SJSA1 (cell line): ENCODE measurements around the gene SLC2A3. TPM values are rescaled to one million over a fixed set of nuclear protein-coding genes. Genes with fewer than 3 reads are reported as not detected.
"Not testable (repeated sequence)": the region's sequence is repeated elsewhere in the genome, so short reads cannot be mapped to it uniquely, and the experiment has no call there.

Experiments
- DNase-seq, 2 experiments: peaks; one replicate each; pipeline ENCODE4 v3.0.0-alpha.2; 2015 to 2020; ENCODE audit warnings: low spot score in 2 of 2, low read depth in 1 of 2
- H3K27ac ChIP-seq: fragments of 250-450 bp; sonication (Bioruptor Pico); 2 replicates; pipeline ENCODE4 v1.5.1; 2020; ENCODE audit warnings: mild to moderate bottlenecking, moderate library complexity
- H3K27me3 ChIP-seq: fragments of 250-450 bp; sonication (Bioruptor Pico); replicated peaks from 2 replicates; pipeline ENCODE4 v1.5.1; 2020; ENCODE audit warnings: mild to moderate bottlenecking, moderate library complexity
- H3K36me3 ChIP-seq: fragments of 250-450 bp; sonication (Bioruptor Pico); 2 replicates; pipeline ENCODE4 v1.5.1; 2020; ENCODE audit warnings: mild to moderate bottlenecking
- H3K4me1 ChIP-seq: fragments of 250-450 bp; sonication (Bioruptor Pico); replicated peaks from 2 replicates; pipeline ENCODE4 v1.6.1; 2021; ENCODE audit warnings: mild to moderate bottlenecking
- H3K4me3 ChIP-seq: fragments of 250-450 bp; sonication (Bioruptor Pico); 2 replicates; pipeline ENCODE4 v1.5.1; 2020; ENCODE audit warnings: mild to moderate bottlenecking
- H3K9me3 ChIP-seq: fragments of 250-450 bp; sonication (Bioruptor Pico); replicated peaks from 2 replicates; pipeline ENCODE4 v1.5.1; 2020; ENCODE audit warnings: mild to moderate bottlenecking
- total RNA-seq: library from RNA; depleted of rRNA; stranded (reverse); fragments of >200 nt; shearing (Covaris generic); gene quantifications from 2 replicates; pipeline ENCODE4 v1.2.3, GENCODE V29; 2014

The SLC2A3 gene
- total RNA-seq, 1 experiment from 2014 or later = 13.7 TPM

DNA sequence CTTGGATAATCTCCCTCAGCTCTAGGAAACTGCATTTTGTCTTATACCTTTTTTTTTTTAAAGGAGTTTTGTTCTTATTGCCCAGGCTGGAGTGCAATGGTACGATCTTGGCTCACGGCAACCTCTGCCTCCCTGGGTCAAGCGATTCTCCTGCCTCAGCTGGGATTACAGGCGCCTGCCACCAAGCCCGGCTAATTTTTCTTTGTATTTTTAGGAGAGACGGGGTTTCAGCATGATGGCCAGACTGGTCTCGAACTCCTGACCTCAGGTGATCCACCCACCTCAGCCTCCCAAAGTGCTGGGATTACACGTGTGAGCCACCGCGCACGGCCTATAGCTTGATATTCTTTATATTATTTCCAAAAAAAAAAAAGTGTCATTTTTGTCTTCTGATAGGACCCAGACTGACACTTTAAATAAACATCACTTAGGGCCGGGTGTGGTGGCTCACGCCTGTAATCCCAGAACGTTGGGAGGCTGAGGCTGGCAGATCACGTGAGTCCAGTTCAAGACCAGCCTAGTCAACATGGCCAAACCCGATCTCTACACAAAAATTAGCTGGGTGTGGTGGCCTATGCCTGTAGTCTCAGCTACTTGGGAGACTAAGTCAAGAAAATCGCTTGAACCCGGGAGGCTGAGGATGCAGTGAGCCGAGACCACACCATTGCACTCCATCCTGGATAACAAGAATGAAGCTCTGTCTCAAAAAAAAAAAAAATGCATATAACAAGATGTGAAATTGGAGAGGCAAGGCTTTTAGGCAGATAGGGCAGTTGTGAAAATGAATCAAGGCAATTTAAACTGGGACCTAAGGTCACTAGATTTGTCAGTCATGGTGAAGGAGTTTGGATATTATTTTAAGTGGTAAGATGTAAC, 18.4 kb downstream of the SLC2A3 start:
- peaks cover 4% of the 10 kb centered on the region for H3K4me1 ChIP-seq
- no peaks in the 10 kb centered on the region for H3K27me3 ChIP-seq
- DNase-seq = no peak
- no peaks in the 10 kb centered on the region for H3K9me3 ChIP-seq
- peaks cover 37% of the 10 kb centered on the region for H3K36me3 ChIP-seq
- H3K4me3 ChIP-seq = no peak overlapping the region
- H3K27ac ChIP-seq = no peak overlapping the region

DNA sequence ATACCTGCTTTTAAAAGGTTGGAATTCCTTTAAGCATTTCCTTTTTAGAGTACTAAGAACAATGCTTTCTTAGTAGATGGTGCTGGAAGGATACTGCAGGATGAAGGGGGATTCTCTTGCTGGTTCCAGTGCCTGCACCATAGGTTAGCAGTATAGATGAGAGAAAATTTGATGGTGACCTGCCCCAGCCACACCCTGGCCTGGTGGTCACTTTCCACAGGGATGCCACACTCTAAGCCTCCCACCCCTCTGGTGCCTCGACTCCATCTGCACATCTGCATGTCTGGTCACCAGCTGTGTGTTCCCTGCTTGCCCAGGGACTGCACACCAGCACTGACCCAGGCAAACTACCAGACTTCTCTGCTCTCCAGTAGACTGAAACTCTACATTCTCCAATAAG, 19.1 kb downstream of the SLC2A3 start:
- H3K27ac ChIP-seq = no peak overlapping the region
- no peak for DNase-seq
- no peaks in the 10 kb centered on the region for H3K9me3 ChIP-seq
- H3K4me3 ChIP-seq = no peak overlapping the region
- no peaks in the 10 kb centered on the region for H3K27me3 ChIP-seq
- peaks cover 4% of the 10 kb centered on the region for H3K4me1 ChIP-seq
- H3K36me3 ChIP-seq = peaks cover 30% of the 10 kb centered on the region

DNA sequence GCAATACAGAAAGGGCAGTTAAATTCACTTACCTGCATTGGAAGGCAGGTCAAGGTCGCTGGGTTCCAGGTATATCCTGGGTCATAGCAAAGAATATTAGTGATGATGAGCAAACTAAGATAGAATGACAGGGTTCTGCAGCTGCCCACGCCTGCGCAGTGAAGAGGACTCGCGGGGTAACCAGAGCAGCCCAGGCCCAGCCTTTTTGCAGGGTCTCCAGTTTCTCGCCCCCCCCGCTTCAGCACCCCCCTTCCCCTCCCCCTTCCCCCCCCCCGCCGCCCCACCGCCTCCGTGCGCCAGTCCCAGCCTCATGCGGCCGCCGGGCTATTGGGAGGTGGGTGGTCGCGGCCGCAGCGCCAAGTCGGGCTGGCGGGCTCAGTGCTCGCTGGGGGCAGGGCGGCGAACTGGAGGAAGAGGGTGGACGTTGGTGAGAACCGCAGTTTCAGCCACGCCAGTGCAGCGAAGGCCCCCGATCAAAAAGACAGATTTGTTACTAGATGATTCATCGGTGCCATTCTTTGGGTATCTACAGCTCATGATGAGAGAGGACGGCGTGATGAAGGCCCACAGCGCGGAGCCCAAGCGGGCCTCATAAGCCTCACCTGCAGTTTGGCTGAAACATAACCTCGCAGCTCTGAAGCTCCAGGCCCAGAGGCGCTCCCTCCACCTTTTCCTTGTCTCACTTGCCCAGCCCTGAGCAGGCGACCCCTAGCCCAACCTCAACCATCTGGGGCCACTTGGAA, 20.2 kb downstream of the SLC2A3 start:
- peaks cover 23% of the 10 kb centered on the region for H3K36me3 ChIP-seq
- no peaks in the 10 kb centered on the region for H3K9me3 ChIP-seq
- H3K27me3 ChIP-seq = no peaks in the 10 kb centered on the region
- H3K4me1 ChIP-seq = peaks cover 4% of the 10 kb centered on the region
- no peak overlapping the region for H3K27ac ChIP-seq
- DNase-seq = no peak
- no peak overlapping the region for H3K4me3 ChIP-seq

DNA sequence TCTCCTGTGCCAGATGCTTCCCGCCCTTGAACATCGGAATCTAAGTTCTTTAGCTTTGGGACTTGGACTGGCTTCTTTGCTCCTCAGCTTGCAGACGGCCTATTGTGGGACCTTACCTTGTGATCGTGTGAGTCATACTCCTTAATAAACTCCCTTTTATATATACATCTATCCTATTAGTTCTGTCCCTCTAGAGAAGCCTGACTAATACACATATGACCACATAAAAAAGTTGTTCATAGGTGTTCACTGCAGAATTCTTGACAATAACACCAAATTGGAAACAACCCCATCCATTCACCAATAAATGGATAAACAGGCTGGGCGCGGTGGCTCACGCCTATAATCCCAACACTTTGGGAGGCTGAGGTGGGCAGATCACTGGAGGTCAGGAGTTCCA, 25.9 kb downstream of the SLC2A3 start:
- not testable (repeated sequence) for H3K36me3 ChIP-seq, H3K4me1 ChIP-seq, H3K4me3 ChIP-seq, H3K27ac ChIP-seq, DNase-seq, H3K27me3 ChIP-seq, H3K9me3 ChIP-seq

DNA sequence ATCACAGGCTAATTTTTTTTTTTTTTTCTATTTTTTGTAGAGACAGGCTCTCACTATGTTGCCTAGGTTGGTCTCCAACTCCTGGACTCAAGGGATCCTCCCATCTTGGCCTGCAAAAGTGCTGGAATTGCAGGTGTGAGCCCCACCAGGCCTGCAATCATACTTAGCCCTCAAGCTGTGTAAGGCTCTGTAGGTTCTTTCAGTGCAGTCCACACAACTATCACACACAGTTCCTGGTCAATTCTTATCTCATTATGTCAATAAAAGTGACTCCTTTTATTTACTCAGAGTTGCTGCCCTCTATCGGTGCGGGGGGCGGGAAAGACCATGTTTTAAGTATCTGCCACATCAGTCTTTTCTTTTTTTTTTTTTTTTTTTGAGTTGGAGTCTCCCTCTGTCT, 29.0 kb downstream of the SLC2A3 start:
- DNase-seq = peak; percentile 47 to 62
- Histone ChIP-seq H3K4me3 (no peak overlapping the region), H3K9me3 (no peaks in the 10 kb centered on the region), H3K27ac (no peak overlapping the region), H3K27me3 (no peaks in the 10 kb centered on the region), H3K36me3 (no peaks in the 10 kb centered on the region), H3K4me1 (no peaks in the 10 kb centered on the region)

DNA sequence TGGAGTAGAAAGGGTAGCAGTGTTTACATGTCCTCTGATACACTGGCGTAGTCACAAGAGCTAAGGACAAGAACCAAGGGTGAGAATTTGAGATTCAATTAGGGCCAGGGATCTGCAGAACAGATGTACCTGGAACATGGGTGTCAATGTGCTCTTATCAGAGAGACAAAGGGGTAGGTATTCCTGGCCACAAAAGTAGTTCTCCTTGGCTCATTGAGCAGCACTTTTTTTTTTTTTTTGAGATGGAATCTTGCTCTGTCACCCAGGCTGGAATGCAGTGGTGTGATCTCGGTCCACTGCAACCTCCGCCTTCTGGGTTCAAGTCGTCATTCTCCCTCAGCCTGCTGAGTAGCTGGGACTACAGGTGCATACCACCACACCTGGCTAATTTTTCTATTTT, 29.7 kb downstream of the SLC2A3 start:
- not testable (repeated sequence) for H3K9me3 ChIP-seq, DNase-seq, H3K27ac ChIP-seq, H3K4me3 ChIP-seq, H3K36me3 ChIP-seq, H3K4me1 ChIP-seq, H3K27me3 ChIP-seq

DNA sequence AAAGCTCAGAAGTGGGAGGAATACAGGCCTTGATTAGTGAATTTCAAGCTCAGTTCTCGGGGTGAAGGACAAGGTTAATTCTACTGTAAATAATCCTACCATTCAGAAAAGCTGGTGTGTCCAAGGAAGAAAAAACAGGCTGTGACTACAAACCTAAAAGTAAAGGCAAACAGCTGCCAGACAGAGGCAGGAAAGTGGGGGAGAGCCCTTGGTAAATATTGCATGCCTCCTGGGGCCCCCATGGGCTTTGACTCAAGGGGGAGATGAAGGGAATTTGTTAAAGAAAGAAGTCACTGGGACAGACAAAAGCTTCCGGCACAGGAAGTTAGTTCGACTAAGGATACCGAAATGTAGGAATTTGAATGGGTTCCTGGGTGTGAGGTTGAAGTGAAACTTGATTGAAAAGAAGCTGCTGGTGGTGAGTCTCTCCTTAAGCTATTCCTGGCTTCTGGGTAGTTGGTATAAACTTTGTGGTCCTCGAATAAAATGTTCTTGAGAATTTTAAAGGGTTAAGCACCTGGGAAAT, 30.3 kb downstream of the SLC2A3 start:
- not testable (repeated sequence) for DNase-seq, H3K36me3 ChIP-seq, H3K4me3 ChIP-seq, H3K27me3 ChIP-seq, H3K27ac ChIP-seq, H3K9me3 ChIP-seq, H3K4me1 ChIP-seq

DNA sequence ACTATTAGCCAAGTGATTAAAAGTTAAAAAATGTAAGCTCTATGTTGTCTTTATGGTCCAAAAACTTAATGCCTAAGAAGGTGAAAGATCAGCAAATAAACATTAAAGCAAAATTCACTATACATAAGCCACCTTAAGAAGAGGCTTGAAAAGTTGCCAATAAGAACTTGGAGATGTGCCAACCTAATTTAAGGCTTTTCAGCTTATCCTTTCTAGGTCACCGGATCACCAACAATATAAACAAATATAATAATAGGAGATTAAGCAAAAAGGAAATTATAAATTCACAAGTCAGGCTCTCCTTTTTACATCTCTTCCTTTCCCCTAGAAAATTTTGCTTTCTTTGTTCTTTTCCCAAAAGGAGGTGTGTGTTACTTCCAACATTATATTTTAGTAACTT, 30.9 kb downstream of the SLC2A3 start:
- no peak for DNase-seq
- Histone ChIP-seq H3K4me1 (no peaks in the 10 kb centered on the region), H3K4me3 (no peak overlapping the region), H3K36me3 (no peaks in the 10 kb centered on the region), H3K9me3 (no peaks in the 10 kb centered on the region), H3K27me3 (no peaks in the 10 kb centered on the region), H3K27ac (no peak overlapping the region)

DNA sequence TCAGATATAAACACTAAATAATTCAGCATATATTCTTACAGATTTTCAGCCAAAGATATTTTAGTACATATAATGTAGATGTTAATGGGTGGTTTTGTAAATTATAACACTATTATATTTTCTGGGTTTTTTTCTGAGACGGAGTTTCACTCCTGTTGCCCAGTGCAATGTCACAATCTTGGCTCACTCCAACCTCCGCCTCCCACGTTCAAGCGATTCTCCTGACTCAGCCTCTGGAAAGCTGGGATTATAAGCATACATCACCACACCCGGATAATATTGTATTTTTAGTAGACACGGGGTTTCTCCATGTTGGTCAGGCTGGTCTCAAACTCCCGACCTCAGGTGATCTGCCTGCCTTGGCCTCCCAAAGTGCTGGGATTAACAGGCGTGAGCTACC, 33.6 kb downstream of the SLC2A3 start:
- DNase-seq, H3K27ac ChIP-seq, H3K9me3 ChIP-seq, H3K36me3 ChIP-seq, H3K4me3 ChIP-seq, H3K27me3 ChIP-seq, H3K4me1 ChIP-seq: not testable (repeated sequence)

DNA sequence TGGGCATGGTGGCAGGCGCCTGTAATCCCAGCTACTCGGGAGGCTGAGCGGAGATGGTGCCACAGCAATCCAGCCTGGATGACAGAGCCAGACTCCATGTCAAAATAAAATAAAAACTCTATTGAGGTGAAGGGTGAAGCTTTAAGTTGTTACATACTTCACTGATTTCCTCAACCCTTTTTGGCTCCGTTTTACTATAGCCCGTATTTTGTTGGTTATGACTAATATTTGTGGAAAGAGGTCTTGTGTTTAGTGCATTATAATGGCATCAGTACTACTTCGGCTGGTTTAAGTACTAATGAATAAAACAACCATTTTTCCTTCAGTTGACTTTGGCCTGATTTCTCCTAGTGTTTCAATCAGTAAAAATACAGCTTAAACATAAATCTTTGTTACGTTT, 36.2 kb downstream of the SLC2A3 start:
- no peaks in the 10 kb centered on the region for H3K36me3 ChIP-seq
- no peak overlapping the region for H3K4me3 ChIP-seq
- DNase-seq = no peak

DNA sequence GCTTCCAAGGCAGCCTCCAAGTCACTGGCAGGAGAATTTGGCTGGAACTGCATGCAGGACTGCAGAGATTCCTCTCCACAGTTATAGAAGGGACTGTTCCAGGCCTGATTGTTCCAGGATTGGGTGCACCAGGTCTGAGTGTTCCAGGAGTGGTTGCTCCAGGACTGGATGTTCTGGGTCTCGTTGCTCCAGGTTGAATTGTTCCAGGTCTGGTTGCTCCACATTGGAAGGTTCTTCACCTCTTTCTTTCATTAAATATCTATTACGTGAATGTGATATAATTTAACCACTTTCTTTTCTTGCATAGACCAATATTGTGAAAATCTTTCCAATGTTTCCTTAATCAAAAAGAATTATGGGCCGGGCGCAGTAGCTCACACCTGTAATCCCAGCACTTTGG, 39.3 kb downstream of the SLC2A3 start:
- H3K36me3 ChIP-seq, H3K27me3 ChIP-seq, H3K27ac ChIP-seq, DNase-seq, H3K4me1 ChIP-seq, H3K4me3 ChIP-seq, H3K9me3 ChIP-seq: not testable (repeated sequence)

More for the DNA sequence above, 36.2 kb downstream of the SLC2A3 start:
- H3K9me3 ChIP-seq = no peaks in the 10 kb centered on the region
- H3K27me3 ChIP-seq = no peaks in the 10 kb centered on the region
- no peak overlapping the region for H3K27ac ChIP-seq
- no peaks in the 10 kb centered on the region for H3K4me1 ChIP-seq

DNA sequence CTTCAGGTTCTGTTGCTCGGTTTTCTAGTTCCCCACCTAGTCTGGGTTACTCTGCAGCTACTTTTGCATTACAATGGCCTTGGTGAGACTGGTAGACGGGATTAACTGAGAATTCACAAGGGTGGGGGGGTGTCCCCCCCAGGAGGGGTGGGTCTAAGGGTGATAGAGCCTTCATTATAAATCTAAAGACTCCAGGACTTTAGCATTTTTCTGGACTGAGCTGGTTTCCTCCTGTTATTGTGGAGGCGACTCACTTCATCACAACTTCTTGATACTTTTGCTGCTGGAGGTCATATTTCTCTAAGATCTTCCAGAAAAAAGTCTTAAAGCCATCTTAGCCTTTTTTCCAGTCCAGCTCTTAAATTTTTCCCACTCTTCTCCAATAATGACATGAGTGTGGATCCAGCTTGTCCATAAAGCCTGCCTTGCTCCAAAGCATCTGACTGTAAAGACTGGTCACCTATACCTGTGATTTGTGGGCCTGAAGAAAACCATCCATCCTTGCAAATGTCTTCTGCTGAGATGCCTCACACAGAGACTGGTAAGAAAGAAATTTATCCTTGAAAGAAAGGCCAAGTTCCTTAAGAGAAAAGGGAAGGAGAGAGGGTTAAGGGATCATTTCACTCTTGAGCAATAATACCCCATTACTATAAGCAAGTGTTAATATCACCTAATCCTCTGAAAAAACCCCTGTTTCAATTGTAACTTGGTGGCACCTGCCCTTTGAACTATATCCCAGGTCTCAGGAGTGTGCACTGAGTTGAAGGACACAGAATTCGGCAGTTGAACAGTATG, 43.6 kb downstream of the SLC2A3 start:
- Histone ChIP-seq H3K4me1 (no peaks in the 10 kb centered on the region), H3K27me3 (no peaks in the 10 kb centered on the region), H3K27ac (no peak overlapping the region), H3K9me3 (no peaks in the 10 kb centered on the region), H3K36me3 (no peaks in the 10 kb centered on the region), H3K4me3 (no peak overlapping the region)
- DNase-seq = no peak

DNA sequence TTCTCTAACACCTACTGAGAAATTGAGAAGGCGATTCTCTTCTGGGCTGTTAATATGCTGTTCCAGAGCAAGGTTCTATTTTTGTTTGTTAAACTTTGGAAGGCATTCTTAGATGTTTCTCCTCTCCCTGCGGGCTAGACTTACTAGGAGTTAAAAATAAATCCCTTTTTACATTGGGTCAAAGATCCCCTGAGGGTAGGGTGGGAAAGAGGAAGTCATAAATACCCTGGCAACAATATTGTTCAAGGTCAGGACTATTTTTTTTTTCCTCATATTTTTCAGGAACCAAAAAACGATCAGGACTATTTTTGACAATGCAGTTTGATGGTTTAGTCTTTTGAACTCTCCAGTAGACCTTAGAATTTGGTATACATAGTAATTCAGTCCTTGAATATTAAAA, 51.3 kb downstream of the SLC2A3 start:
- Histone ChIP-seq H3K4me1 (no peaks in the 10 kb centered on the region), H3K27ac (no peak overlapping the region), H3K36me3 (no peaks in the 10 kb centered on the region), H3K4me3 (no peak overlapping the region), H3K9me3 (no peaks in the 10 kb centered on the region), H3K27me3 (no peaks in the 10 kb centered on the region; the same call in 1 of the 2 replicates)
- DNase-seq = no peak

DNA sequence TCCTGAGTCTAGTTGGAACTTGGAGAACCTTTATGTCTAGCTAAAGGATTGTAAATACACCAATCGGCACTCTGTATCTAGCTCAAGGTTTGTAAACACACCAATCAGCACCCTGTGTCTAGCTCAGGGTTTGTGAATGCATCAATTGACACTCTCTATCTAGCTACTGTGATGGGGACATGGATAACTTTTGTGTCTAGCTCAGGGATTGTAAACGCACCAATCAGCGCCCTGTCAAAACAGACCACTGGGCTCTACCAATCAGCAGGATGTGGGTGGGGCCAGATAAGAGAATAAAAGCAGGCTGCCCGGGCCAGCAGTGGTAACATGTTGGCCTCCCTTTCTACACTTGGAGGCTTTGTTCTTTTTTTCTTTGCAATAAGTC, 54.3 kb downstream of the SLC2A3 start:
- H3K4me1 ChIP-seq, DNase-seq, H3K4me3 ChIP-seq, H3K27ac ChIP-seq, H3K27me3 ChIP-seq, H3K9me3 ChIP-seq, H3K36me3 ChIP-seq: not testable (repeated sequence)
